ENCODE measurements around the gene KLF1. TPM values are rescaled to one million over a fixed set of nuclear protein-coding genes. Genes with fewer than 3 reads are reported as not detected.
A peak's percentile ranks its signal among the peaks of the same experiment; 100 is the strongest.

KLF1 gene
- polyA plus RNA-seq, 1 donor from 2014 or later = not detected

DNA sequence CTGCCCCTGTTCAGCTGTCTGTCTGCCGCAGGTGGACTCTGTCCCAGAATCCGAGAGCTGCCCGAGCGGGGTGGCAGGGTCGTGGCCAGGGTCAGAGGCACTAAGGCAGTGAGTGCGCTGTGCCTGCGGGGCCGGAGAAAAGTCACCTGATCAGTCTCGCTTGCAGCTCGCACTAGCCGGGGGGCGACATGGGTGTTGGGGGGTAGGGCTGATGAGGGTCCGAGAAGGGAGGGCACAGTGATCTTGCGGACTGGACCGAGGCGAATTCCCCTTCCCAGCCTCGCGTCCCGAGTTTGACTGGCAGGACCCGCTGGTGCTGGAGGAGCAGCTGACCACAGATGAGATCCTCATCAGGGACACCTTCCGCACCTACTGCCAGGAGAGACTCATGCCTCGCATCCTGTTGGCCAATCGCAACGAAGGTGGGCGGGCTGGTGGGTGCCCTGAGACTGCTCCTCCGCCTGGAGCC lies 4.6 kb upstream of the KLF1 start:
- Histone ChIP-seq H3K27me3 (ENCODE audit: insufficient read depth, low read depth, low read length) (peaks cover 12% of the 10 kb centered on the region), H3F3A (ENCODE audit: insufficient read depth, low read length, poor library complexity, severe bottlenecking) (no peaks in the 10 kb centered on the region), H3K9me3 (ENCODE audit: low read length) (no peaks in the 10 kb centered on the region), H2AFZ (ENCODE audit: low read depth, low read length) (peak overlapping the region; percentile 83), H3K9ac (ENCODE audit: low read length) (peak overlapping the region; percentile 59), H4K20me1 (ENCODE audit: insufficient read depth) (no peaks in the 10 kb centered on the region), H3K9me2 (ENCODE audit: insufficient read depth, low read length) (no peaks in the 10 kb centered on the region), H3K27ac (ENCODE audit: low read length) (no peak overlapping the region), H3K4me2 (ENCODE audit: low read length) (peak overlapping the region; percentile 88), H3K36me3 (ENCODE audit: insufficient read depth, low read length) (no peaks in the 10 kb centered on the region), H3K79me2 (replicated peaks; ENCODE audit: insufficient read depth, low read length) (no peaks in the 10 kb centered on the region), H3K4me3 (ENCODE audit: low read length) (peak overlapping the region; percentile 96)
- TF ChIP-seq SMC3 (conservative IDR thresholded peaks at IDR 0.05; ENCODE audit: poor library complexity) (no peak), EZH2 (IDR thresholded peaks at IDR 0.05; ENCODE audit: borderline replicate concordance, insufficient read depth, low read length, poor library complexity, severe bottlenecking) (no peak), EP300 (conservative IDR thresholded peaks at IDR 0.05; ENCODE audit: poor library complexity, severe bottlenecking) (no peak), POLR2AphosphoS5 (IDR thresholded peaks at IDR 0.05) (no peak), RAD21 (conservative IDR thresholded peaks at IDR 0.05) (no peak), MXI1 (conservative IDR thresholded peaks at IDR 0.05; ENCODE audit: poor library complexity, severe bottlenecking) (no peak), TAF1 (IDR thresholded peaks at IDR 0.05; ENCODE audit: low read depth) (no peak)
- TF ChIP-seq, protein P1, sequence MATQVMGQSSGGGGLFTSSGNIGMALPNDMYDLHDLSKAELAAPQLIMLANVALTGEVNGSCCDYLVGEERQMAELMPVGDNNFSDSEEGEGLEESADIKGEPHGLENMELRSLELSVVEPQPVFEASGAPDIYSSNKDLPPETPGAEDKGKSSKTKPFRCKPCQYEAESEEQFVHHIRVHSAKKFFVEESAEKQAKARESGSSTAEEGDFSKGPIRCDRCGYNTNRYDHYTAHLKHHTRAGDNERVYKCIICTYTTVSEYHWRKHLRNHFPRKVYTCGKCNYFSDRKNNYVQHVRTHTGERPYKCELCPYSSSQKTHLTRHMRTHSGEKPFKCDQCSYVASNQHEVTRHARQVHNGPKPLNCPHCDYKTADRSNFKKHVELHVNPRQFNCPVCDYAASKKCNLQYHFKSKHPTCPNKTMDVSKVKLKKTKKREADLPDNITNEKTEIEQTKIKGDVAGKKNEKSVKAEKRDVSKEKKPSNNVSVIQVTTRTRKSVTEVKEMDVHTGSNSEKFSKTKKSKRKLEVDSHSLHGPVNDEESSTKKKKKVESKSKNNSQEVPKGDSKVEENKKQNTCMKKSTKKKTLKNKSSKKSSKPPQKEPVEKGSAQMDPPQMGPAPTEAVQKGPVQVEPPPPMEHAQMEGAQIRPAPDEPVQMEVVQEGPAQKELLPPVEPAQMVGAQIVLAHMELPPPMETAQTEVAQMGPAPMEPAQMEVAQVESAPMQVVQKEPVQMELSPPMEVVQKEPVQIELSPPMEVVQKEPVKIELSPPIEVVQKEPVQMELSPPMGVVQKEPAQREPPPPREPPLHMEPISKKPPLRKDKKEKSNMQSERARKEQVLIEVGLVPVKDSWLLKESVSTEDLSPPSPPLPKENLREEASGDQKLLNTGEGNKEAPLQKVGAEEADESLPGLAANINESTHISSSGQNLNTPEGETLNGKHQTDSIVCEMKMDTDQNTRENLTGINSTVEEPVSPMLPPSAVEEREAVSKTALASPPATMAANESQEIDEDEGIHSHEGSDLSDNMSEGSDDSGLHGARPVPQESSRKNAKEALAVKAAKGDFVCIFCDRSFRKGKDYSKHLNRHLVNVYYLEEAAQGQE (IDR thresholded peaks at IDR 0.05; ENCODE audit: borderline replicate concordance) = no peak
- TF ChIP-seq, protein P2, sequence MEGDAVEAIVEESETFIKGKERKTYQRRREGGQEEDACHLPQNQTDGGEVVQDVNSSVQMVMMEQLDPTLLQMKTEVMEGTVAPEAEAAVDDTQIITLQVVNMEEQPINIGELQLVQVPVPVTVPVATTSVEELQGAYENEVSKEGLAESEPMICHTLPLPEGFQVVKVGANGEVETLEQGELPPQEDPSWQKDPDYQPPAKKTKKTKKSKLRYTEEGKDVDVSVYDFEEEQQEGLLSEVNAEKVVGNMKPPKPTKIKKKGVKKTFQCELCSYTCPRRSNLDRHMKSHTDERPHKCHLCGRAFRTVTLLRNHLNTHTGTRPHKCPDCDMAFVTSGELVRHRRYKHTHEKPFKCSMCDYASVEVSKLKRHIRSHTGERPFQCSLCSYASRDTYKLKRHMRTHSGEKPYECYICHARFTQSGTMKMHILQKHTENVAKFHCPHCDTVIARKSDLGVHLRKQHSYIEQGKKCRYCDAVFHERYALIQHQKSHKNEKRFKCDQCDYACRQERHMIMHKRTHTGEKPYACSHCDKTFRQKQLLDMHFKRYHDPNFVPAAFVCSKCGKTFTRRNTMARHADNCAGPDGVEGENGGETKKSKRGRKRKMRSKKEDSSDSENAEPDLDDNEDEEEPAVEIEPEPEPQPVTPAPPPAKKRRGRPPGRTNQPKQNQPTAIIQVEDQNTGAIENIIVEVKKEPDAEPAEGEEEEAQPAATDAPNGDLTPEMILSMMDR (IDR thresholded peaks at IDR 0.05; ENCODE audit: poor library complexity, severe bottlenecking) = no peak

DNA sequence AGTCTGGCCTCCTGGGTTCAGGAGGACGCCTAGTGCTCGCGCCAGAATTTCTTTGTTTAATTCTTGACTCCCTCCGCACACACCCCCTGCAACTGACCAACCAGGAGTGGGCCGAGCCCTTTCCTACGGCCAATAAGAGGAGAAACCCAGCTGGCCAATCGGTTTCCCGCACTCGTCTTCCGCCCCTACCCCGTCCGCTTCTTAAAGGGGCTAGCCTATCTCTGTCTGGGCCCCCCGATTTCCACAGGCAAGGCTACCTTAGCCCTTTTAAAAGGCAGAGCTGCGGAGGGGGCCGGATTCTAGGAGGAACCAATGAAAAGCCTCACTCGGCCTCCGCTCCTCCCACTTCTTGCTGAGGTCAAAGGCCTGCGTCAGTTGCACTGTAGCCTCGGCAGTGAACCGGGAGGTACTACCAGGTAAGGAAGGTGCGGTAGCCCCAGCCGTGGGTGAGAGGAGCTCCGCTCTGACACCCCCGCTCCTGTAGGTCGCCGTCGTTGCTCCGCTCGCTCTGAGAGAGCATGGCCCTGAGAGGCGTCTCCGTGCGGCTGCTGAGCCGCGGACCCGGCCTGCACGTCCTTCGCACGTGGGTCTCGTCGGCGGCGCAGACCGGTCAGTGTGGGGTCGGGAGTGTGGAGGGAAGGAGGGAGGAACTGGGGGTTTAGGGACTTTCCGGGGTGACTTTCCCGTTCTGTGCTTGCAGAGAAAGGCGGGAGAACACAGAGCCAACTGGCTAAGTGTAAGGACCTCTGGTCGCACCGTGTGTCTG lies 4.0 kb upstream of the KLF1 start, which contains the start of gene GCDH:
Gene GCDH, plus strand, starts transcription at position 374 of the 766 bp plus-strand sequence. Its CDS starts 145 bp downstream, at position 519.
- Histone ChIP-seq H3K36me3 (ENCODE audit: insufficient read depth, low read length) (no peaks in the 10 kb centered on the region), H2AFZ (ENCODE audit: low read depth, low read length) (peak within 1 kb of the TSS; percentile 83), H3K4me3 (ENCODE audit: low read length) (peak within 1 kb of the TSS; percentile 96), H3K27ac (ENCODE audit: low read length) (peak within 1 kb of the TSS; percentile 42), H3K79me2 (replicated peaks; ENCODE audit: insufficient read depth, low read length) (no peaks in the 10 kb centered on the region), H4K20me1 (ENCODE audit: insufficient read depth) (no peaks in the 10 kb centered on the region), H3K9ac (ENCODE audit: low read length) (peak within 1 kb of the TSS; percentile 59), H3K27me3 (ENCODE audit: insufficient read depth, low read depth, low read length) (peaks cover 18% of the 10 kb centered on the region), H3K9me3 (ENCODE audit: low read length) (no peaks in the 10 kb centered on the region), H3K9me2 (ENCODE audit: insufficient read depth, low read length) (no peaks in the 10 kb centered on the region), H3F3A (ENCODE audit: insufficient read depth, low read length, poor library complexity, severe bottlenecking) (no peaks in the 10 kb centered on the region), H3K4me2 (ENCODE audit: low read length) (peak within 1 kb of the TSS; percentile 88)
- peak; percentile 23 for TF ChIP-seq SMC3 (conservative IDR thresholded peaks at IDR 0.05; ENCODE audit: poor library complexity)
- peak; percentile 99 for TF ChIP-seq MXI1 (conservative IDR thresholded peaks at IDR 0.05; ENCODE audit: poor library complexity, severe bottlenecking)
- TF ChIP-seq POLR2AphosphoS5 (IDR thresholded peaks at IDR 0.05) = peak; percentile 69
- TF ChIP-seq TAF1 (IDR thresholded peaks at IDR 0.05; ENCODE audit: low read depth) = no peak
- TF ChIP-seq RAD21 (conservative IDR thresholded peaks at IDR 0.05) = no peak
- TF ChIP-seq EZH2 (IDR thresholded peaks at IDR 0.05; ENCODE audit: borderline replicate concordance, insufficient read depth, low read length, poor library complexity, severe bottlenecking) = no peak
- TF ChIP-seq, protein P1 (IDR thresholded peaks at IDR 0.05; ENCODE audit: borderline replicate concordance) = no peak
- TF ChIP-seq EP300 (conservative IDR thresholded peaks at IDR 0.05; ENCODE audit: poor library complexity, severe bottlenecking) = peak; percentile 17
- TF ChIP-seq, protein P2 (IDR thresholded peaks at IDR 0.05; ENCODE audit: poor library complexity, severe bottlenecking) = no peak
